ENCODE results near the gene FILIP1. TPM values are rescaled to one million over a fixed set of nuclear protein-coding genes. Genes with fewer than 3 reads are reported as not detected.

FILIP1 gene
- total and polyA plus RNA-seq, 9 donors, result 1.1 to 7.1 (median 2.7) TPM

DNA sequence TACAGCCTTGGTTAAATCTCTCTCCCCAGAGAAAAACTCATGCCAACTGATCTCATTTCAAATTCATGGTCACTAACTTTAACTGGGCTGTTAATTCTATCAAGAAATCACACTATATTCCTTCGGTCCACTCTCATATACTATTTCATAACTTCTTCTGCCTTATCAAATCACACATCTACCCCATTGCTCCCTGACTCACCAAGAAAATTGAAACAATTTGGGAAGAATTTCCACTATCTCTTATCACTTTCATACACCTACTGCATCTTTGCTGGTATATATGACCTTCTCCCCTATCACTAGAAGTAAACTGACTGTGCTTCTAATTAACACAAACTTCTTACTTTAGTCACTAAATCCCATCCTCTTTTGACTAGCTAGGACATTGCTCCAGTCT, 102.3 kb downstream of the FILIP1 start:
- 84 to 89% (median 86%) methylated on average over 1 of the region's 1 CpG for WGBS, 3 donors
- Histone ChIP-seq H3K4me3 (no peak overlapping the region), H3K36me3 (no peaks in the 10 kb centered on the region), H3K27ac (no peak overlapping the region), H3K4me1 (ENCODE audit: insufficient read depth) (no peaks in the 10 kb centered on the region), H3K9me3 (no peaks in the 10 kb centered on the region), H3K27me3 (no peaks in the 10 kb centered on the region)
- intact Hi-C loops (cut with DNase I), result no loop called here
- no peak for DNase-seq
- no peak for TF ChIP-seq EP300 (IDR thresholded peaks at IDR 0.05)
- no peak for TF ChIP-seq POLR2A (IDR thresholded peaks at IDR 0.05)
- TF ChIP-seq, protein P1, sequence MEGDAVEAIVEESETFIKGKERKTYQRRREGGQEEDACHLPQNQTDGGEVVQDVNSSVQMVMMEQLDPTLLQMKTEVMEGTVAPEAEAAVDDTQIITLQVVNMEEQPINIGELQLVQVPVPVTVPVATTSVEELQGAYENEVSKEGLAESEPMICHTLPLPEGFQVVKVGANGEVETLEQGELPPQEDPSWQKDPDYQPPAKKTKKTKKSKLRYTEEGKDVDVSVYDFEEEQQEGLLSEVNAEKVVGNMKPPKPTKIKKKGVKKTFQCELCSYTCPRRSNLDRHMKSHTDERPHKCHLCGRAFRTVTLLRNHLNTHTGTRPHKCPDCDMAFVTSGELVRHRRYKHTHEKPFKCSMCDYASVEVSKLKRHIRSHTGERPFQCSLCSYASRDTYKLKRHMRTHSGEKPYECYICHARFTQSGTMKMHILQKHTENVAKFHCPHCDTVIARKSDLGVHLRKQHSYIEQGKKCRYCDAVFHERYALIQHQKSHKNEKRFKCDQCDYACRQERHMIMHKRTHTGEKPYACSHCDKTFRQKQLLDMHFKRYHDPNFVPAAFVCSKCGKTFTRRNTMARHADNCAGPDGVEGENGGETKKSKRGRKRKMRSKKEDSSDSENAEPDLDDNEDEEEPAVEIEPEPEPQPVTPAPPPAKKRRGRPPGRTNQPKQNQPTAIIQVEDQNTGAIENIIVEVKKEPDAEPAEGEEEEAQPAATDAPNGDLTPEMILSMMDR (IDR thresholded peaks at IDR 0.05), result no peak

DNA sequence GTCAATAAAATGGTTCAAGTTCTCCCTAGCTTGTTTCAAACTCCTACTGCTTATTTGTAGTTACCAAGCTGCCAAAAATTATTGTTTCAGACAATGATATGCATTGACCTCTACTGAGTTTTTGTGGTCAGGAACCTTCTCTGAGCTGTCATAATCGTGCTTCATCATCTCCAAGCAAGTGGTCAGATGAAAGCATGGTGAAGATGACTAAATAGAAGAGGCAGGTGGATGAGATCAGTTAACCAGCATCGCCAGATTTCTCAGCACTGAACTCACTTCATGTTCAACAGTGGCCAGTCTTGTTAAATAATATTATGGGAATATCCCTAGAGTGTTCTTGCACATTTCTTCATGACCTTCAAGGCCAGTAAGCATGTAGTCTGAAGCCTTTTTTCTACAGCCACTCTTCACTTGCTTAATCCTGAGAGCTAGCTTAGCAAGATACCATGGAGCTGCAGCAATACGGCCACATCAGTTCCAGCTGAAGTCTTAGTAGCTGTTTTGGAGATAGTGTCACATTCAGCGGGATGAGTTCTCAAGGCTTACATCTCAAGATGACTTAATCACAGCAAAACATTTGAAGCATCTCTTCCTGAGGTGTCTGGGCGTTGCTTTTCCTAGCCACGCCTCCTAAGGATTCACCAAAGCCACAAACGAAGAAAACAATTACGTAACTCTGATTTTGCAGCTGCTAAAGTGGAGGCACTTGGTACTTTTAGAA, 107.4 kb downstream of the FILIP1 start:
- H3K27ac ChIP-seq, result no peak overlapping the region
- DNase-seq, result no peak
- no peaks in the 10 kb centered on the region for H3K27me3 ChIP-seq
- 76 to 86% (median 79%) methylated on average over 8 of the region's 8 CpGs for WGBS, 3 donors
- no peaks in the 10 kb centered on the region for H3K4me1 ChIP-seq (ENCODE audit: insufficient read depth)
- no peak overlapping the region for H3K4me3 ChIP-seq
- intact Hi-C loops (cut with DNase I), result no loop called here
- no peak for TF ChIP-seq POLR2A (IDR thresholded peaks at IDR 0.05)
- no peak for TF ChIP-seq EP300 (IDR thresholded peaks at IDR 0.05)
- TF ChIP-seq, protein P1 (IDR thresholded peaks at IDR 0.05), result no peak
- no peaks in the 10 kb centered on the region for H3K9me3 ChIP-seq
- H3K36me3 ChIP-seq, result no peaks in the 10 kb centered on the region

DNA sequence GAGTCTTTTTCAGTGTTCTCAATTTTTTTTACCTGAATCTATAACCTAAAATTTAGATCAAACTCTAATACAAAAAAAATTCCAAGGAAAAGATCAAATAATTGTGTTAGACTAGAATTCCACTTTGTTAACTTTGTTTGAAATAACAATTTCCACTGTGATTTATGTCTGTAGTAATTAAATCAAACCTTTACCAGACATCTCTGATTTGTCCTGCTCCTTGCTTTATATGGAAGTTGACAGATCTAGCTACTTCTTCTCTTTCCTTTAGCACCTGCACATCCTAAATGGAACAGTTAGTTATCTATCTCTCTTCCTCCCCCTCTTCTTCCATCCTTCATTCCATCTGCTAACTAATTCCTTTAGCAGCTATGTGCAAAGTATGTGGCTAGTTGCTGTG, 109.5 kb downstream of the FILIP1 start:
- H3K36me3 ChIP-seq, result no peaks in the 10 kb centered on the region
- intact Hi-C loops (cut with DNase I), result no loop called here

DNA sequence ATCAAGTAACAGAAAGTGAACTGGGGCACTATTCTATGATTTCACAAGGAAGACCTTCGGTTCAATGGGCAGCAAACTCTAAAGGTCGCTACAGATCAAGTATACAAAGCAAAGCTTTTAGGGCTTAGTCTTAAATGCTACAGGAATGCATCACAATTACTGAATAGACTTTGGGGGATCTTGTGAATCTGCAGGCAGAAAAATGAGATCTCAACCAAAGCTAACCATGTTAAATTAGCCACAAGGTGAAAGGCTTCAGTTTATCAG, 111.0 kb downstream of the FILIP1 start:
- 55 to 71% (median 61%) methylated on average over 2 of the region's 2 CpGs for WGBS, 3 donors

More for the DNA sequence above, 109.5 kb downstream of the FILIP1 start:
- Histone ChIP-seq H3K27ac (no peak overlapping the region), H3K4me3 (no peak overlapping the region), H3K9me3 (no peaks in the 10 kb centered on the region), H3K4me1 (ENCODE audit: insufficient read depth) (no peaks in the 10 kb centered on the region), H3K27me3 (no peaks in the 10 kb centered on the region)
- no peak for TF ChIP-seq EP300 (IDR thresholded peaks at IDR 0.05)
- TF ChIP-seq POLR2A (IDR thresholded peaks at IDR 0.05), result no peak
- TF ChIP-seq, protein P1 (IDR thresholded peaks at IDR 0.05), result no peak
- no peak for DNase-seq

More for the DNA sequence above, 111.0 kb downstream of the FILIP1 start:
- intact Hi-C loops (cut with DNase I), result no loop called here
- no peaks in the 10 kb centered on the region for H3K9me3 ChIP-seq
- TF ChIP-seq POLR2A (IDR thresholded peaks at IDR 0.05), result no peak
- TF ChIP-seq, protein P1 (IDR thresholded peaks at IDR 0.05), result no peak
- TF ChIP-seq EP300 (IDR thresholded peaks at IDR 0.05), result no peak
- H3K36me3 ChIP-seq, result no peaks in the 10 kb centered on the region
- no peak overlapping the region for H3K4me3 ChIP-seq
- no peak for DNase-seq
- H3K4me1 ChIP-seq (ENCODE audit: insufficient read depth), result no peaks in the 10 kb centered on the region
- no peaks in the 10 kb centered on the region for H3K27me3 ChIP-seq
- H3K27ac ChIP-seq, result no peak overlapping the region

Data from ovary (tissue), 9 donors.